Lung (tissue), 12 donors: ENCODE measurements around the gene NCK1. TPM values are rescaled to one million over a fixed set of nuclear protein-coding genes. Genes with fewer than 3 reads are reported as not detected.
"Not testable (repeated sequence)": the region's sequence is repeated elsewhere in the genome, so short reads cannot be mapped to it uniquely, and the experiment has no call there.

ENCODE experiments used
- ATAC-seq: fragments of 200-7000 bp; cut with Tn5 transposase; one replicate; pipeline ENCODE4 v1.9.1; 2020; ENCODE audit warnings: moderate number of reproducible peaks; ENCODE audit not compliant: insufficient read depth, low FRiP score
- DNase-seq, 3 donors: peaks; one replicate each; pipeline ENCODE4 v3.0.0-alpha.2; 2013 to 2017
- H3K27ac ChIP-seq, 2 donors: one replicate each; pipeline ENCODE4 v1.5.1; 2013; ENCODE audit warnings: mild to moderate bottlenecking in 2 of 2, moderate library complexity in 2 of 2, control low read depth in 1 of 2, inconsistent platforms in 1 of 2, low read depth in 1 of 2, low read length in 1 of 2
- H3K27me3 ChIP-seq, 3 donors: one replicate each; pipeline ENCODE4 v1.5.1; 2013; ENCODE audit warnings: low read length in 2 of 3; ENCODE audit not compliant: control insufficient read depth in 3 of 3, insufficient read depth in 3 of 3
- H3K36me3 ChIP-seq, 4 donors: one replicate each; pipeline ENCODE4 v1.5.1; 2013; ENCODE audit warnings: low read length in 4 of 4, mild to moderate bottlenecking in 1 of 4, moderate library complexity in 1 of 4; ENCODE audit not compliant: control insufficient read depth in 4 of 4, insufficient read depth in 4 of 4
- H3K4me1 ChIP-seq, 5 donors: one replicate each; pipeline ENCODE4 v1.5.1; 2013; ENCODE audit warnings: low read length in 5 of 5, mild to moderate bottlenecking in 2 of 5, moderate library complexity in 1 of 5; ENCODE audit not compliant: control insufficient read depth in 5 of 5, insufficient read depth in 5 of 5
- H3K4me3 ChIP-seq: one replicate; pipeline ENCODE4 v1.5.1; 2013; ENCODE audit warnings: mild to moderate bottlenecking, control low read depth, moderate library complexity
- H3K9ac ChIP-seq, 2 donors: one replicate each; pipeline ENCODE4 v1.5.1; 2013; ENCODE audit warnings: low read length in 2 of 2, control low read depth in 1 of 2; ENCODE audit not compliant: insufficient read depth in 1 of 2
- H3K9me3 ChIP-seq, 4 donors: one replicate each; pipeline ENCODE4 v1.5.1; 2013; ENCODE audit warnings: low read length in 3 of 4, mild to moderate bottlenecking in 1 of 4, moderate library complexity in 1 of 4; ENCODE audit not compliant: control insufficient read depth in 4 of 4, insufficient read depth in 3 of 4
- WGBS, 2 donors: extraction: QIAGEN DNeasy Blood & Tissue Kit; methylation state at CpG; one replicate each; pipeline ENCODE4 v1.1.7; 2013; 5-methylcytosine and 5-hydroxymethylcytosine counted together
- polyA plus RNA-seq, 2 donors: library from polyadenylated mRNA; stranded (reverse); fragments of 200-250 nt; gene quantifications; one replicate each; pipeline ENCODE4 v1.2.1, GENCODE V29; 2013
- total RNA-seq, 2 donors: library from RNA; depleted of rRNA in 1 of 2; stranded (reverse); fragments of >200 nt in 1 of 2; gene quantifications; one replicate each; pipeline ENCODE4 v1.2.1, GENCODE V29; 2014 to 2021
- TF ChIP-seq, protein P1 (sequence below): IDR thresholded peaks from 2 replicates; pipeline ENCODE4 v1.5.1; 2012; ENCODE audit warnings: mild to moderate bottlenecking; ENCODE audit errors: control extremely low read depth, extremely low read depth
- donor health status: control.
- donor health status: control.
- donor health status: Bipolar disorder and iron deficiency.
- donor health status: healthy.
- donor health status: DM: yes; HTN: yes; CAD: no.

The NCK1 gene
- total and polyA plus RNA-seq, 4 donors = 11.3 to 68.0 (median 30.2) TPM

GRCh38 chr3:136862617-136863322, 762 bp downstream of the NCK1 start:
- Histone ChIP-seq H3K4me1 (peaks cover 2 to 13% (median 5%) of the 10 kb centered on the region in 5 donors), H3K27ac (peak overlapping the region; percentile 84 to 97), H3K9ac (peak overlapping the region; percentile 77 to 87), H3K36me3 (peaks cover 0 to 4% (median 1%) of the 10 kb centered on the region in 4 donors), H3K9me3 (no peaks in the 10 kb centered on the region), H3K27me3 (no peaks in the 10 kb centered on the region), H3K4me3 (peak overlapping the region; percentile 80)
- ATAC-seq (peak; percentile 53), DNase-seq (peak; percentile 72 to 76 (median 72))
- TF ChIP-seq, protein P1, sequence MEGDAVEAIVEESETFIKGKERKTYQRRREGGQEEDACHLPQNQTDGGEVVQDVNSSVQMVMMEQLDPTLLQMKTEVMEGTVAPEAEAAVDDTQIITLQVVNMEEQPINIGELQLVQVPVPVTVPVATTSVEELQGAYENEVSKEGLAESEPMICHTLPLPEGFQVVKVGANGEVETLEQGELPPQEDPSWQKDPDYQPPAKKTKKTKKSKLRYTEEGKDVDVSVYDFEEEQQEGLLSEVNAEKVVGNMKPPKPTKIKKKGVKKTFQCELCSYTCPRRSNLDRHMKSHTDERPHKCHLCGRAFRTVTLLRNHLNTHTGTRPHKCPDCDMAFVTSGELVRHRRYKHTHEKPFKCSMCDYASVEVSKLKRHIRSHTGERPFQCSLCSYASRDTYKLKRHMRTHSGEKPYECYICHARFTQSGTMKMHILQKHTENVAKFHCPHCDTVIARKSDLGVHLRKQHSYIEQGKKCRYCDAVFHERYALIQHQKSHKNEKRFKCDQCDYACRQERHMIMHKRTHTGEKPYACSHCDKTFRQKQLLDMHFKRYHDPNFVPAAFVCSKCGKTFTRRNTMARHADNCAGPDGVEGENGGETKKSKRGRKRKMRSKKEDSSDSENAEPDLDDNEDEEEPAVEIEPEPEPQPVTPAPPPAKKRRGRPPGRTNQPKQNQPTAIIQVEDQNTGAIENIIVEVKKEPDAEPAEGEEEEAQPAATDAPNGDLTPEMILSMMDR = no peak
- 0% methylated on average over 36 to 39 of the region's 39 CpGs for WGBS, 2 donors

- no peak overlapping the region for H3K4me3 ChIP-seq
- DNase-seq (no peak), ATAC-seq (no peak)
- no peak overlapping the region for H3K27ac ChIP-seq
- no peaks in the 10 kb centered on the region for H3K27me3 ChIP-seq
- H3K9me3 ChIP-seq = no peaks in the 10 kb centered on the region
- peaks cover 3 to 11% (median 4%) of the 10 kb centered on the region in 4 donors for H3K36me3 ChIP-seq
- no peak overlapping the region for H3K9ac ChIP-seq
- 92 to 94% methylated on average over 9 of the region's 9 CpGs for WGBS, 2 donors
- peaks cover 0 to 1% (median 0%) of the 10 kb centered on the region in 5 donors for H3K4me1 ChIP-seq
- TF ChIP-seq, protein P1 = no peak
Observed at GRCh38 chr3:136869282-136869681, 7.3 kb downstream of the NCK1 start.

GRCh38 chr3:136872258-136872657, 10.2 kb downstream of the NCK1 start:
- not testable (repeated sequence) for ATAC-seq, H3K27me3 ChIP-seq, H3K9ac ChIP-seq, H3K4me3 ChIP-seq, DNase-seq, H3K4me1 ChIP-seq, H3K27ac ChIP-seq, H3K9me3 ChIP-seq
- 97% methylated on average over 3 of the region's 3 CpGs for WGBS, 2 donors
- peaks cover 3 to 13% (median 5%) of the 10 kb centered on the region in 4 donors for H3K36me3 ChIP-seq

- H3K36me3 ChIP-seq, H3K27me3 ChIP-seq, H3K27ac ChIP-seq, H3K4me1 ChIP-seq, ATAC-seq, H3K4me3 ChIP-seq, H3K9ac ChIP-seq, H3K9me3 ChIP-seq, DNase-seq: not testable (repeated sequence)
- 99 to 100% methylated on average over 2 of the region's 2 CpGs for WGBS, 2 donors
Observed at GRCh38 chr3:136879510-136879909, 17.5 kb downstream of the NCK1 start.
